ENCODE data around the gene GABRA4.

GABRA4 gene

DNA sequence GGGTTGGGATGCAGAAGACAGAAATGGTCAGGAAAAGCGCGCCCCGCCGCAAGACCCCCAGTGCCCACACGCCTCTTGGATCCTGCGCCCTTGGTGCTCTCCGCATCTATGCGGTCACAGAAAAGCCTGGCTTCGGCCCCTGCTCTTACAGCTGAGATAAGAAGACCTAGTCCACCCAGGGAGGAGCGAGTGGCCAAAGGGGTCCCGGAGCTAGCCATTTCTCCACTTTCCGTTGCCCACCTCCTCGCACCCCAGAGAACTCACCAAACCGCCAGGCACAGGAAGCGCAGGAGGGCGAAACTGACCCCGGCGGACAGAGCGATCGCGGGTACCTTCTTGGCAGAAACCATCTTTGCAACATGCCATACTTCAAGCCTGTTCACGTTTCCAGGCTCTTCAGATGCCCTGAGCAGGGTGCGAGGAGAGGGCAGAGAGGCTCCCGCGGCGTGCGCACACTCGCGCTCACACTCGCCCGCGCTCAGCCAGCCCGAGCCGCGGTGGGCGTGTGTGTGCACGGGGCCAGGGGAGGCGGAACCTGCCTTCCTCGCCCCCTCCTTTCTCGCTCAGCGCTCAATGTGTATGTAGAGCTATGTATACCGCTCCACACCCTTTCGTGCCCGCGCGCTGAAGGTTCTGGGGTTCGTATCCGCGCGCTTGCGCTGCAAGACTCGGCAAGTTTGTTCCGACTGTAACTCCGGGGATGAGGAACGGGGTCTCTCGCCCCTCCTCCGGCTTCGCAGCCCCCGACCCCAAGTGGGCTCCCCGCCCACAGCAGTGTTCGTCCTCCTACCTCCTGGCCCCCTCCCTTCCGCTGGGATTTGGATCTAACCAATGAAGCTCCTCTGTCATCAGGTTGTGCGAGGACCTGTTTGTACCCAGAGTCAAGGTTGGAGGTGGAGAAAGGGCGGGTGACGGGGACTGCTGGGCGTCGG lies at the start of gene GABRA4:
TSS of gene GABRA4 (minus strand) at position 507 of the 932 bp plus-strand sequence. CDS start at position 350, 157 bp downstream.
- in situ Hi-C loops (cut with HindIII; ENCODE audit: low sequenced_read_pairs): no loop called here

DNA sequence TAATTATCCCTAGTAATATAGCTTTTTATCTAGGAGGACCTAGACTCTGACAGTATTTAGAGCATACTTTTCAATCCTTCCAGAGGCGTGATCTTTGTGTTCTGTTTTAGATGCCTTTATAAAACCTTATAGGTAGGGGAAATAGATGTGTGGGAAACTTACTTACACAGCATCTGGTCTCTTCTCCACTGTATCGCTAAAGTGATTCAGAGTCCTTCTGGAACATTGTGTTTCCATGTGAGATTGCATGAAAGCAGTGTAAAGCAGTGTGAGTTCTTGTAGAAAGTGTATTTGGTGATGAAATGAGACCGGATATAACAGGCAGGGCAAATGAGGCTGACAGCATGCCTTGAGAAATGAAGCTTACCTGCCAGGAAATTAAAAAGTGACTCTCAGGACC lies 47.4 kb upstream of the GABRA4 start:
- in situ Hi-C loops (cut with HindIII; ENCODE audit: low sequenced_read_pairs): no loop called here

DNA sequence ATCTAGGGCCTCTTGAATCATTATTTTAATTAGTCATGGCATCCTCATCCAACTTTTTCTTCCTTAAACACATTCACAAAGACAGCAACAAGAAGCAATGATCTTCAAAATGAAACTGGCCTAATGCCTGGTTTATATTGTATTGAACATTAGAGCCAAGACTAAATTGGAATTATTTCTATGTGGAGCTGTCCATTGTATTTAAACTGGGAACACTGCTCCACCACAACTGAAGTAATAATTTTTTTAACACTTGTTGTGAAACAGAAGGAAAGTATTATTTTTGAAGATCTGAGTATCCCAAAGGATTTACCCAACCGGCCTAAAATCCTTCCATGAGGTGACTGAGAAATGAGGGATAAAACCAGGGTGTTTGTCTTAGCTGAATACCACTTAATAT lies 44.9 kb upstream of the GABRA4 start:
- in situ Hi-C loops (cut with HindIII; ENCODE audit: low sequenced_read_pairs): no loop called here

DNA sequence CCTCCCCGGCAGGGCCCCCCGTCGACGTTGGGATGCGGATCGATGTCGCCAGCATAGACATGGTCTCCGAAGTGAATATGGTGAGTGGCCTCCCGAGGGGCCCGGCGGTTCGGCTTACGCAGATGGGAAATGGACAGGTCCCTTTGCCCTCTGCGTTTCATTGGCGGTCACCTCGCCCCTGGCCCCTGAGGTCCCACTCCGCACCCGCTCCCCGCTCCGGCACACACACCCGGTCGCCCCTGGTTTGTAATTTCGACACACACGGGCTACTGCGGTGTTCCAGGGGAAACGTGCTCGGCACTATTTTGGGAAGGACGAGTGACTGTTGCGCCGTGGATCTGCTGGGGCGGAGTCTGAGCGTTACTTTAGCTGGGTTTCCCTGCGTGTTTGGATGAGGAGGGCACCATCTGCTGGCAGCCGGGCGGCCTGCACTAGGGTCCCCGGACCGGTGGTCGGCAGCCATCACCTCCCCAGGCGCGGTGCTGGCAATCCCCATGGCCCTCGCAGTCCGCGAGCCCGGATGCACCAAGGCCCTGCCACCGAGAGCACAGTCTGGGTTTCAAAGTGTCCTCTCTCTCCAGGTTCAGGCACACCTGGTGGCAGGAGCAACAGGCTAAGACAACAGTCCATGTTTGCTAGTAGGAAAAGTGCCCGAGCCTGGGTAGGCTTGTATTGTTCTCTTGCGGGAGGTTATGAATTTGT lies 39.2 kb upstream of the GABRA4 start:
- in situ Hi-C loops (cut with HindIII; ENCODE audit: low sequenced_read_pairs): no loop called here

DNA sequence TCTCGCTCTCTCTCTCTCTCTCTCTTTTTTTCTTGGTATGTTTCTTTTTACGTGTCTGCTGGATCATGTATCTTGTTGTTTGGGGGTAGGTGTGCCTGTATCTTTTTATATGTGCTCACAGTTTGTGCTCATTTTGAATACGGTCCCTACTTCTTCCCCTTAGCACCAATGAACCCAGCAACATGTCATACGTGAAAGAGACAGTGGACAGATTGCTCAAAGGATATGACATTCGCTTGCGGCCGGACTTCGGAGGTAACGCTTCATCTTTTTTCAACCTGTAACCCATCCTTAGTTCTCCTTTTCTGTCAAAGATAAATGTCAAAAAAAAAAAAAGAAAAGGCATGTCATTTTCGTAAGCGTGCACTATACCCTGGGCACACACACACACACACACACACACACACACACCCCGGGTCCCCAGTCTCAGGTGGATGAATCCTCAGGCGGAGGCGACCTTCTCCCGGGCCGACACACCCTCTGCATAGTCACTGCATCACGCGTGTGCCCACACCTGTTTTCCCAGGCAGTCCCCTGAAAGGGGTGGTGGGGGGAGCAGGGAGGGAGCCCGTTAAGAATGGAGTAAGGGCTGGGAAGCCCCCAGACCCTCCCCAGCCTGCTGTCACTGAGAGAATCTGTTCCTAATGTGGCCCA lies 38.5 kb upstream of the GABRA4 start:
- in situ Hi-C loops (cut with HindIII; ENCODE audit: low sequenced_read_pairs): no loop called here

DNA sequence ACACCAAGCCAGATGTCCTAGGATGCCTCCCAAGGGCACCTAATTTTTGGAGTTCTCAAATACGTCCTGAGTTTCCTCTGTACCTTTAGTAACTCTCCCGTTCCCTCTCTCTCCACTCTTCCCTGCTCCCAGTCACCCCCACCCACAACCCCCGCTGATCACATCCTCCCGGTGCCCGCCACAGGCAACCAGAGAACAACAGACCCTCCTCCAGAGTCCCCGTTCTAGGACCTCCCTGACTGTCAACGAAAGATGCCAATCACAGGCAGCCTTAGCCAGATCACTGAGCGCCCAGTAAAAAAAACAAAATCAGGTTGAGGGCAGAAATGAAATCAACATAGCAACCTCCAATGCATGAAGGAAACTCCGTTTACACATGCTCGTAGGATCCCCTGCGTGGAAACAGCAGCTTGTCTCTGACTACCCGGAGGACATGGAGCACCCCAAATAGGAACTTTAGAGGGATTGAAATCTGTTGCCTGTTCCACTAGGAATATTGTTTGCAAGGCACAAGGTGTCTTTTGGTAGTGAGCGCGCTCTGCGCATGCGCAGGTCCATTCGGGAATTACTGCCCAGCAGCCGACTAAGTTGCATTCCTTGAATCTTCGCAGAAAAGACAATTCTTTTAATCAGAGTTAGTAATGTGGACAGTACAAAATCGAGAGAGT lies 37.8 kb upstream of the GABRA4 start, which contains the start of gene GABRB1:
TSS of gene GABRB1 (plus strand) at position 557 of the 668 bp plus-strand sequence.
- in situ Hi-C loops (cut with HindIII; ENCODE audit: low sequenced_read_pairs): no loop called here

DNA sequence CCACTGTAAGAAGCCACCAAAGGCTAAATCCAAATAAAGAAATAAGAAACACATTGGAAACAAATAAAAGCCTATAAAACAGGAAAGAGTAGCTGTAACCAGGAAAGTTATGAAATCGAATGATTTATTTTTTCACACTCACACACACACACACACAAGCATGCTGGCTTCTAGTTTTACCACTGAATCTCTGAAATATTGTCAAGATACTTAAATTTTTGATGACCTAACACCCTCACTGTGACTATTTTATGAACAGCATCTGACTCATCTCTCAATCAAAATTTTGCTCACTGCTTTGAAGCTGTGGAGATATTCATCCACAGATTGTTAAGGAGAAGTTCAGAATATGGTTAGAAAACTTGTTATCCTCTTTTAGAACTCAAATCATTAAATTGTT lies 24.1 kb upstream of the GABRA4 start:
- in situ Hi-C loops (cut with HindIII; ENCODE audit: low sequenced_read_pairs): no loop called here

DNA sequence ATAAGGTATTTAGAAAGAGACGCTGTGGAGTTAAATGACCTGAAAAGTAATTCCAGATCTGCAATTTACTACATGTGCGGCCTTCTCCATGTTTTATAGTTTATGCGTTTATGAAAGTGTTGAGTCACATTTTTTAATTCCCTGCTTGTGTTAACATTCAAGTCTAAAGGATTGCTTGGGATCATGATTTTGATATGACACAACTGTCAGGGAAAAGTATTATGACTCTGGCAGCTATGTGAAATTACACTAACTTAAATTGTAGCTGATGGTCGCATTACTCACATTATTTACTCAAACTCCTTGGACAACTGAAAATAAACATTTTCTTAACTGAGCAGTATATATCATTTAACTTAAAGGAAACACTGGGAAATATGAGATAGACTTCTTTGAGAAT lies 23.7 kb upstream of the GABRA4 start:
- in situ Hi-C loops (cut with HindIII; ENCODE audit: low sequenced_read_pairs): no loop called here

DNA sequence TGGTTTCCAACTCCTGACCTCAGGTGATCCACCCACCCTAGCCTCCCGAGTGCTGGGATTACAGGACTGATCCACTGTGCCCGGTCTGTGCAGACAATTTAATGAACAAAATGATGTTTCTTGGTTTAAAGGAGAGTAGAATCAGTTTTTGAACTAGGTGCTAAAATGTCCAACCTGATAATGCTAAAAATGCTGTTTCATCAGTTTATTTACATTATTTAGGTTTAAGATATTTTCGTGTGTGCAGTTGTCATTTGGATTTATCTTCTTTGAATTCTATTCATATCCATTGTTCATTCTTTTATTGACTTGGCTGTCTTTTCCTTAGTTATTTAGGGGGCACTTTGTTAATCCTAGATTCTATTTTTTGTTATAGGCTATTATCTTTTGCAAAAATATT lies 20.0 kb upstream of the GABRA4 start:
- in situ Hi-C loops (cut with HindIII; ENCODE audit: low sequenced_read_pairs): no loop called here

DNA sequence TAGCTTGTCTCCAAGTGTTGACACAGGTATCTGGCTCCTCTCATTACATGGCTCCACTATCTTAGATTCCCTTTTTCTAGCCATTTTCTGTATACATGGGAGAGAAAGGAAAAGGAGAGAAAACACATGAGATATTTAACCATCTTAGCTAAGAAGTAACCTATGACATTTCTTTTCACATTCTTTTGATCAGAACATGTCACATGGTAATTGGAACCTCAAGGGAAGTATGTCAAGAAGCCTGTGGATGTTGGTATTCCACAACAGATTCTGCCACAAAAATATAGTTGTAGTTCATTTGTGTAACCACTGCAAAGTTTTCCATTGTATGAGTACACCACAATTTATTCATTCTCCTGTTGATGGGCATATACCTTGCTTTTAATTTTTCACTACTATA lies 19.3 kb upstream of the GABRA4 start:
- in situ Hi-C loops (cut with HindIII; ENCODE audit: low sequenced_read_pairs): no loop called here

DNA sequence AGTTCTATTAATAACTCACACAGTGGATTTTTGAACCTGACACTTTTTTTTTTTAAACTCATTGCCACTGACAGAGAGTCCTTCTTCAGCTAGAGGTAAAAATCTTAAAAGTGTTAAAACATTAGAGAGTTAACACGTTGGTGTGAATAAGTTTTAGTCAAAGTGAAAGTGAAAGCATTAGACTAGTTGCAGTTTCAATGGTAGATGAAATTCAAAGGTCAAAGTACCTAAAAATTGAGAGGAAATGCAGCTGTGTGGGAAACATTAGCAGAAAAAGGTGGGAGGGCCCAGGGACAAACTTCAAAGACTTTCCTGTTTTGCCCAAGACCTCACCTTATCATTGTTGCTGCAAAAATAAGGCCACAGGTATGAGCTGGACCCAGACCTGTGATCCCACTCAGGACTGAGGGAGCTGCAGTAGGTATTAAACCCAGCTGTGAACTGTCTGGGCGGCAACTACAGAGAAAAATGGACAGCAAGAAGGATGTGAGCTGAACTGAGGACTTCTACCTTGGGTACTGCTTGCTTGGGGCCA lies 17.6 kb upstream of the GABRA4 start:
- in situ Hi-C loops (cut with HindIII; ENCODE audit: low sequenced_read_pairs): no loop called here

DNA sequence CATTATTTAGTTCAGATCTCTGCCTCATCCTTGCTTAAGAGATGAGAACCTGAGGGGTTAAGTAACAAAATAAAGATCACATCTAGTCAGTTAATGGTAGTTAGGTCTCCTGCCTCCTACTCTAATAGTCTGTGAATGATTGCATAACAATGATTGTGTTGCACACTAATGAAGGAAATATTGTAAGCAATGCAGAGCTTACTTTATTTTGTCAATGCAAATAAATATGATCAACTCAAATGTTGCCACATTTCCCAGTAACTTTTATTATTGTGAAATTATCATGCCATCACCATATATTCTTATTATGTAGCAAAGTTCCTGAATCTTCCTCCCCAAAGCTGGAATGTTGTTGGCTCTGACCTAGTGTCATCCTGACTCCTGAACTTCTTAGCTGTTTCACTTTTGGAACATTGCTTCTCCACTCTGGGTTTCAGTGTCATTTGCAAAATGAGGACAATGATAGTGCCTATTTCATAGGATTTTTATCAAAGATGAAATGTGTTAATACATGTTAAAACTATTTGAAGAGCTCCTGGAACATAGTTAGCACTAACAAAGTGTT lies 17.0 kb upstream of the GABRA4 start:
- in situ Hi-C loops (cut with HindIII; ENCODE audit: low sequenced_read_pairs): no loop called here

DNA sequence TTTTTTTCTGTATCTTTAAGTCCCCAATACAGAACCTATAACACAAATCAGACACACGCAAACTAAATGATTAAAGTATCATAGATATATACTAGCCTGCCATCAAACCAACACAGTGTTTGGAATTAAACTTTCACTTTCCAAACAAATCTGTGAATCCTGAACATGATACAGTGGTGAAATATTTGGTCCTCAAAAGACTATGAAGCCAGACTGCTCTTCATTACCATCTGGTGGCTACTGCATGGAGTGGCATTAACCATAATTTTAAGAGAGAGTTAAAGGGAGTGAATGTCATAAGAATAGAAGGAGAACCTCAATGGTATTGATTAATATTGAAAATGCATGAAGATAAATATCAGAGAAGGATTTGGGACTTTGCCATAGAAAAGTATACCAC lies 9.2 kb upstream of the GABRA4 start:
- in situ Hi-C loops (cut with HindIII; ENCODE audit: low sequenced_read_pairs): no loop called here

DNA sequence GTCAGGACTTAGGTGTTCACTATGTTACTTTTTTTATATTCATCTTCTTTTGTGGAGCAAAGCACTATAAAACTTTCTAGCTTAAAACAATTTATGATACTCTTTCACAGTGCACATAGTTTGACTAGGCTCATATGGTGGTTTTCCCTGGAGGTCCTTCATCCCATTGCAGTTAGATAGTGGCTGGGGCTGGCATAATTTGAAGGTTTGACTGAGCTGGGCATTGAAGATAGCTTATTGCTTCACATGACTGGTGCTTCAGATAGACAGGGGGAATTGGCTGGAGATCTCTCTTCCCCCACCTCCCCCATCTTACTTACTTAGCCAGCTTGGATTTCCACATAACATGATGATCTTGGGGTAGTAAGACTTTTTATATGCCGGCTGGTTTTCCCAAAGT lies 7.0 kb upstream of the GABRA4 start:
- in situ Hi-C loops (cut with HindIII; ENCODE audit: low sequenced_read_pairs): no loop called here

DNA sequence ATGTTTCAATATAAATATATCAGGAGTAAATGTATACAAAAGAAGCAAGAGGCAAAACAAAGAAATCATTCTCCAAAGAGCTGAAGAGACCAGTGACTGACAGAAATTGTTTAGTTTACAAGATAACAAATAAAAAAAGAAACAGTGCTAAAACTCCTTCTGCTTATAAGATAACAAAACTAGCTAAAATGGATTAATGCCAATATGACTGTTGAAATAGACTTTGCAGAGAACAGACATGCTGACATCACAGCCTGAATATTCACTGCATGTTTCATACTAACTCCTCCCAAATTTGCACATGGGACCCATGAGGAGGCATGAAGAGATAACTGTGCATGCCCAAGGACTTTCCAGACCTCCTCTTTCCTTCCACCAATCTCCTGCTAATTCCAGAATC lies 6.2 kb upstream of the GABRA4 start:
- in situ Hi-C loops (cut with HindIII; ENCODE audit: low sequenced_read_pairs): no loop called here

DNA sequence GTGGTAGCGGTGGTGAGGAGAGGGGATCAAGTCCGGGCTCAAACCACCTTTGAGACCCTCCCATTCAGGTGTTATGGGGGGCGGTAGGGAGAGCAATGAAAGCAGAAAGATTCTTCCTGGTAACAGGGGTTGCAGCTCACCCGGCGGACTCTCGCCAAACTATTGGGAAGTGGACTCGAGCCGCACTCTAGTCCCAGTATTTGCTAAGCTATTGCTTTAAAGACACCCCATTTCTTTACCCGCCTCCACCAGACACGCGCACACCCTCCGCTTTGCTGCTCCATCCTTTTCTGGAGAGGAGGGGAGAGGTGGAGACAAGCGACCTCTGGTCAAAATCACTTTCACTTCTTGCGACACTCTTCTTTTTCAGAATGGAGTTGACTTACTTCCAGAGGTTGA lies 625 bp upstream of the GABRA4 start:
- in situ Hi-C loops (cut with HindIII; ENCODE audit: low sequenced_read_pairs): no loop called here

DNA sequence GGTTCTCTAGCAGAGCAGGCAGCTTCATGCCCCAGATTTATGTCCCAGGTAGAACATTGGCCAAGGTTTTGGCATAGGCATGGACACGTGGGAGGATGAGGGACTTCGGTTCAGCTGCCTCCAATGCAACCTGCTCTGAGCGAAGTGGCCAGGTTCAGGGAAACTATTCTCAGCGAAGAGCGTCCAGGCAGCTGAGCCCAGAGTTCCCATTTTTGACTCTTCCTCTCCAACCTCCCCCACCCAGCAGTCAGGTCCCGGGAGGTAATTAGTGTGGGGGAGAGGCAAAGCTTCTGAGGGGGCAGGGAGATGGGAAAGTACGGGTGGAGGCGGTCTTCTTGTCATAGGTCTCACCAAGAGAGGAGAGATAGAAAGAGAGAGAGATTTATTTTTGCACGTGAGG lies 1.0 kb downstream of the GABRA4 start:
- in situ Hi-C loops (cut with HindIII; ENCODE audit: low sequenced_read_pairs): no loop called here

DNA sequence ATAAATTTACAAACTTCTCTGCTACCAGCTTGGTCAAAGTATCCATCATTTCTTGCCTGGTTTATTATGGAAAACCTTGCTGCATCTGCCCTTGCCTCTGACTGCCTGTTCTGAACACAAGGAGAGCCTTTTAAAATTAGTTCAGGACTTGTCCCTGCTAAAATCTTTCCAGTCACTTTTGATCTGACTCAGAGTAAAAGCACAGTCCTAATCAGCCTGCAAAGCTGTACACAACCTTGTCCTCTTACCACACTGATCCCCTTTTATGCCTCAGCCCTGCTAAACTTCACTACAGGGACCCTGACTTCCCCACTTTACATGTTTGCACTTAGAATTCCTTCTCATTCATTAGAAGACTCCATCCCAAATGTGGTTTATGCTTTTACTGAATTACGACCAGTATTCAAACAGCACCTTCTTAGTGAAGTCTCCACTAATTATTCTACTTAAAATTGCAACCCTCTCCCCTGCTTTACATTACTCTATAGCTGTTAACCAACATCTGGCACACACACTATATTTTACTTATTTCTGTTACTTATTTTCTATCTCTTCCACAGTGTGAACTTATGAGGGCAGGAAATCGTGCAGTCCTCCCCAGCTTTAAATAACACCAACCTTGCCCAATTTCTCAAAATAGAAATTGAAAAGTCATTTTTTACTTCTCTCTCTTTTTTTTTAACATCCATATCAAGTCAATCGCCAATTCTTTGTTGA lies 6.3 kb downstream of the GABRA4 start:
- in situ Hi-C loops (cut with HindIII; ENCODE audit: low sequenced_read_pairs): no loop called here

DNA sequence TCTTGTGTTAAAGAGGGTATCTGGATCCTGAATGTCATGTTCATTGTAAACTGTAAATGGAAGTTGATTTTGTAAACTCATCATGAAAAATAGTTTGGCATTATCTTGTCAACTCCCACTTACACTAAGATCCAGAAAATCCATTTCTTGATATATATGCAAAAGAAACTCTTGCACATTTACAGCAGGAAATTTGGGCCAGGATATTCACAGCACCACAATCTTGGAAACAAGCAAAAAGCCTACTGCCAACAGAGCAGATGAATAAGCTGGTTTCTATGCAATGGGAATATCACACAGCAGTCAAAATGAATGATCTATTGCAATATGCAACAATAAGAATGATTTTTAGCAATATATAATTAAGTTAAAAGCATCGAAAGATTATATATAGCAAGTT lies 8.6 kb downstream of the GABRA4 start:
- in situ Hi-C loops (cut with HindIII; ENCODE audit: low sequenced_read_pairs): no loop called here

DNA sequence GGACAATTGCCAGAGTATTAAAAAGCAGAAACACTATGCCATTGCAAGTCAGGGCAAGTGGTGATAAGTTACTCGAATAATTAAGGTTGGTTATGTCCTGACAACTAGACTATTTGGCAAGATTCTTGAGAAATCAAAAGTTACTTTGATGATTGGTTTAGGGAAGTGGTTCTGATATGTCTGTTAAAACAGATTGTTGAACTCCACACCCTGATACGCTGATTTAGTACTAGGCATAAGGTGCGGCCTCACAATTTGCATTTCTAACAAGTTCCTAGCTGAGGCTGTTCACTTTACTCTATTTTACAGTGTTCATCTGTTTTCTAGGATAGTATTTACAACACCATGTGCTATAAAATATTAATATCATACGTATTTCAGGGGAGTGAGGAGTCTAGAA lies 12.5 kb downstream of the GABRA4 start:
- in situ Hi-C loops (cut with HindIII; ENCODE audit: low sequenced_read_pairs): no loop called here

Data from DLD1 (cell line).